M059J (cell line): ENCODE measurements around the gene CKB. TPM values are rescaled to one million over a fixed set of nuclear protein-coding genes. Genes with fewer than 3 reads are reported as not detected.

Experiments
- DNase-seq: peaks from one replicate; pipeline ENCODE4 v3.0.0-alpha.2; 2012; ENCODE audit warnings: low read depth
- total RNA-seq: library from RNA; depleted of rRNA; stranded (reverse); fragments of >200 nt; shearing (Covaris generic); gene quantifications from 2 replicates; pipeline ENCODE4 v1.2.3, GENCODE V29; 2014

CKB gene
- total RNA-seq, 1 experiment from 2014 or later = 42.2 TPM

DNA sequence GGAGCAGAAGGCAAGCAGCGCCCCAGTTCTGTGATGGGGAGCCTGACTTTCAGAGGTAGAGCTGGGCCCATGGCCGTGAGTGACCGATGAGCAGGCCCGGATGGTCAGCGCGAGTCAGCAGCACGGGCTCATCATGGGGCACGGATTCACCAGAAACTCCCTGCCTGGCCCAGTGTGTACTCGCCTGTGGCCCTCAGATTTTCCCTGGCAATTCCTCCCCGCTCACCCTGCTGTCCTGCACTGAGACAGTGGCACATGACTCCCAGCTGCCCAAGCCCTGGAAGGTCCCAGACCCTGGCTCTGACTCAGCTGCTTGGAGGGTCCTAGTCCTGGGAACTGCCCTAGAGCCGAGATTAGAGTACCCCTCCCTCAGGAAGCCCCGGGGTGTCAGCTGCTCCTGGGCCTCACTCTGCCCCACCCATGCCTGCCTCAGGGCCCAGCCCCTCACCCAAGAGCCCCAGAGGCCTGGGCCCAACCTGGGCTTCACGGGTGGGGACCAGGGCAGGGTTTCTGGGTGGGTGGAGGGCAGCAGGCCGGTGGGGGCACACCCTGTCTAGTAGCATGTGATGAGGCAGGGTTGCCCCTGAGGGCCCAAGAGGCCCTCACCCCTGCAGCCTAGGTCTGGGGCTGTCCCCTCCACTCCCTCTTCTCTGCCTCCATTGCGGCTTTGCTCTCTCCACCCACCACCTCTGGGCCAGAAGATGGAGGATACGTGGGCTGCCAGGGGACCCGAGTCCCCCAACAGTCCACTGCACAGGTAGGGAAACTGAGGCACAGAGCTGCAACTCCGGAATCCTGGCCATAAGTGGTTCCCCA, 14.8 kb upstream of the CKB start:
- DNase-seq = peak; percentile 52

DNA sequence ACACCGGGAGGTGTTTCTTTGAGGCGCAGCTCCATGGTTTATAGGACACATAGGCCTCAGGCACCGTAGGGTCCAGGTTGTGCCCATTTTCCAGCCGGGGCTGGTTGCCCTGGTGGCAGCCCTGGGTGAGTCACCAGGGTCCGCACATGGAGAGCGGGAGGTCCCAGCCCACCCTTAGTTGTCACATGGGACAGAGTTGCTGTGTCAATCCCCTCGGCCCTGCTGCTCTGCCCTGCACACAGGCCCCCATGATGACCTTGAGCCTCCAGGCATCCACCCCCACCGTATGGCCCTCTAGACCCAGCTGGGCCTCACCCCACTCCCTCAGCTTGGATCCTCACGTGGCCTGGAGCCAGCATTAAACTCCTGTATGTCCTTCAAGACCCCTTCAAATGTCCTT, 14.1 kb upstream of the CKB start:
- DNase-seq = no peak

DNA sequence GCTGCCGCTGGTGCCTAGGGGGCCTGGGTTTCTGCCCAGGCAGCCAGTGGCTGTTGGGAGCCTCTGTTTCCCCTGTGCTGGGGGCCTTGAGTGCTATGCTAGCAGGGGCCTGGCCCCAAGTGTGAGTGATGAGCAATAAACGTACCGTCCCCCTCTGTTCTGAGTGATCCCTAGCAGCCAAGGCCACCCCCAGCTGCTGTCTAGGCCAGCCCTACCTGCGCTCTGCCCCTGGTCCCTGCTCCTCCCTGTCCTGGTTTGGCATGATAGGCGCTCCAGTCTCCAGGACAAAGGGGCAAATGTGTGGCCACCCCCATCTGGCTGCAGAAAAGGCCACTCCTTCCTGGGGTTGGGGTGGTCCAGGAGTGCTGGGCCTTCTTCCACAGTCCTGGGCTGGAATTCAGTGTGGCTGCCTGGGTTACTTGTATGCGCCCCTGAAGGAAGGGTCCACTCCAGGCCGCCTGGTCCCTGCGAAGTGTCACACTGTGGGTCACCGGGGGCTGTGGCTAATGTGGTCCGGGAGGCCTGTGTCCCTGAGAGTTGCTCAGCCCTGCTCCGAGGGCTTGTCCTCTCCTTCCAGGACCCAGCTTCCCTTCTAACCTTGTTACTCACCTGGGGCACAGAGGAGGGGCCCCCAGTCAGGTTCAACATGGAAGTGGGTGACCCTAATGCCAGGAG, 13.4 kb upstream of the CKB start:
- no peak for DNase-seq

- no peak for DNase-seq
Observed at GRCh38 chr14:103535081-103535890, 12.7 kb upstream of the CKB start.

- no peak for DNase-seq
Observed at GRCh38 chr14:103534576-103535061, 12.0 kb upstream of the CKB start.

DNA sequence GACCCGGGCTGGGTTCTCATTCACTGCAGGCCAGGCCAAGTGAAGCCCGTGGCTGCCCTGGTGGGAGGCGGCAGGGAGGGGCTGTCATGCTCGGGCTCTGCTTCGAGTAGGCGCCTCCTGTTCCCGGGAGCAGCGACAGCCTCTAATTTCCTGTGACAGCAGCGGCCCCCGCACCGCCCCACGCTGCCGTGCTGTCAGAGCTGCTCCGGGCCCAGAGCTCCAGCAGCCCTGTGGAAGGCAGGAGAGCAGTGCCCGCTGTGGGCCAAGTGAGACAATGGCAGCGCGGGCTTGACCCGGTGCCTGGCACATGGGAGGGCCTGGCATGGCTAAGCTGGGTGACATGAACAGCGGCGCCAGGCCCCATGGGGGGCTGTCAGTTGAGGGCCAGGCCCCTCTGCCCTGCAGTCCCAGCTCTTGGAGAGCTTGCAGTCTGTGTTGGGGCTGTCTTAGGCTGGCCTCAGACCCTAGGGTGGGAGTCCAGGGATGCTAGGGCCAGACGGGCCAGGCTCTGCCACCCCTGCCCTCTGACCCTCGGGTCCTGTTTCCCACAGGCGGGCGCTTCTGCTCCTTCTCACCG, 11.5 kb upstream of the CKB start:
- no peak for DNase-seq

DNA sequence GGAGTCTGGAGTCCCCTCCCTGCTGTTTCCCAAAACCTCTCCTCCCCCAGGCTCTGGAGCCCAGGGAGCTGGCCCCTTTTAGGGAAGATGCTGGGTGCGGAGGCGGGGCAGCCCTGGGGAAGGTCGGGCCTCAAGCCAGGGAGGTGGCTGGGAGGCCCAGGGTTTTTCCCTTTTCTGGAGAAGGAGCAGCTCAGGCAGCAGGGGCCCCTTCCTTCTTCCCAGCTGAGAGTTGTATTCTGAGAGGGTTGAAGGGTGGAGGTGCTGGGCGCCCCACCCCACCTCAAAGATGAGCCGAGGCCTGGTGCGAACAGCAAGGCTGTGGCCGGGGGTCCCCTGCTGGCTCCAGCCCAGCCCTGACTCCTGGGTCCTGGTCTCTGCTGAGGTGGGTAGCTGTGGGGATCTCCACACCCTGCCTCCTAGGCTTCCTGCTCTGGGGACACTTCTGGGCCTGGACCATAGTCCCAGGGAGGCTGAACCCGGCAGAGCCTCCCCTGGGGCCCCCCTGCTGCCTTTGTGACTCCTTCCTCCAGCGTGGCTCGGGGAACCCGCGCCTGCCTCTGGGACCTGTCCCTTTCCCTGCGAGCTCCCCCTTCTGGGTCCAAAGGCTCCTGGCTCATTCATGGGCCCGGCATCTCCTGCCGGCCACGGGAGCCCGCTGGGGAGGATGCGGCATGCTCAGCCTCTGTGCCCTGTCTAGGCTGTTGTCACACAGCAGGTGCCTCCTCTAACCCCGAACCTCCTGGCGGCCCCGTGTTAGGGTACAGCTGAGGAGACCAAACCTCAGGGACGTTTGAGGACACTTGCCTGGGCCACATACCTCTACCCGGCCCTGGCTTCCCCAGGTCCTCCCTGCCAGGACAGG, 10.7 kb upstream of the CKB start:
- no peak for DNase-seq

DNA sequence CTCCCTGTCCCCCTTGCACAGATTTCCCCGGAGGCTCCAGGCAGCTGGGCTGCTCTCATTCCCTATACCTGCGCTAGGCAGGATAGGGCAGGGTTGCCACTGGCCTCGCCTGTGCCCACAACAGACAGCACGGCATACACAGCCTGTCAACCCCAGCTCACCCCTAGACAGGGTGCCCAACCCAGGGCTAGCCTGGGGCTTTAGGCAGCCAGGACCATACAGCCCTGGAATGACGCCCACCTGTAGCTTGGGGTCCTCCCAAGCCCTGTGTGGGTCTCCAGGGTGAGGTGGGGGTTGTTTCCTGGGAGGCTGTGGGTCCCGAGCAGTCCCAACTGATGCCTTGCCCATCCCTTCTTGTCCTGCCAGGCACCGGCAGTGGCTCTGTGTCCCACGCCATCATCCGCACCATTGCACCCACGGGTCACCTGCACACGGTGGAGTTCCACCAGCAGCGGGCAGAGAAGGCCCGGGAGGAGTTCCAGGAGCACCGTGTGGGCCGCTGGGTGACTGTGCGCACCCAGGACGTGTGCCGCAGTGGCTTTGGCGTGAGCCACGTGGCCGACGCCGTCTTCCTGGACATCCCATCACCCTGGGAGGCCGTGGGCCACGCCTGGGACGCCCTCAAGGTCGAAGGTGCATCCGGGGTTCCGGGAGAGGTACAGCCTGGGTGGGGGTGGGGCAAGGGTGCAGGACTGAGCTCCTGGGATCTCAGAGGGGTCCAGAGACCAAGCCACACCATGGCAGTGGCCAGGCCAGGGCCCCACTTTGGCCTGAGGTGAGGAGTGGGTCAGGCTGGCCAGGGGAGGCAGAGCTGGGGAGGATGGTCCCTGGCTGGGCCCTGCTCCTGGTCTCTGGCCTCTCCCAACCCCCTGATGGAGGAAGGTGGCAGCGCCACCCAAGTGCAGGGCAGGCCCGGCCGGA, 9.8 kb upstream of the CKB start:
- no peak for DNase-seq

- no peak for DNase-seq
Observed at GRCh38 chr14:103531421-103532215, 9.0 kb upstream of the CKB start.

- DNase-seq = no peak
Observed at GRCh38 chr14:103530831-103531230, 8.2 kb upstream of the CKB start.

- no peak for DNase-seq
Observed at GRCh38 chr14:103530390-103530789, 7.8 kb upstream of the CKB start.

DNA sequence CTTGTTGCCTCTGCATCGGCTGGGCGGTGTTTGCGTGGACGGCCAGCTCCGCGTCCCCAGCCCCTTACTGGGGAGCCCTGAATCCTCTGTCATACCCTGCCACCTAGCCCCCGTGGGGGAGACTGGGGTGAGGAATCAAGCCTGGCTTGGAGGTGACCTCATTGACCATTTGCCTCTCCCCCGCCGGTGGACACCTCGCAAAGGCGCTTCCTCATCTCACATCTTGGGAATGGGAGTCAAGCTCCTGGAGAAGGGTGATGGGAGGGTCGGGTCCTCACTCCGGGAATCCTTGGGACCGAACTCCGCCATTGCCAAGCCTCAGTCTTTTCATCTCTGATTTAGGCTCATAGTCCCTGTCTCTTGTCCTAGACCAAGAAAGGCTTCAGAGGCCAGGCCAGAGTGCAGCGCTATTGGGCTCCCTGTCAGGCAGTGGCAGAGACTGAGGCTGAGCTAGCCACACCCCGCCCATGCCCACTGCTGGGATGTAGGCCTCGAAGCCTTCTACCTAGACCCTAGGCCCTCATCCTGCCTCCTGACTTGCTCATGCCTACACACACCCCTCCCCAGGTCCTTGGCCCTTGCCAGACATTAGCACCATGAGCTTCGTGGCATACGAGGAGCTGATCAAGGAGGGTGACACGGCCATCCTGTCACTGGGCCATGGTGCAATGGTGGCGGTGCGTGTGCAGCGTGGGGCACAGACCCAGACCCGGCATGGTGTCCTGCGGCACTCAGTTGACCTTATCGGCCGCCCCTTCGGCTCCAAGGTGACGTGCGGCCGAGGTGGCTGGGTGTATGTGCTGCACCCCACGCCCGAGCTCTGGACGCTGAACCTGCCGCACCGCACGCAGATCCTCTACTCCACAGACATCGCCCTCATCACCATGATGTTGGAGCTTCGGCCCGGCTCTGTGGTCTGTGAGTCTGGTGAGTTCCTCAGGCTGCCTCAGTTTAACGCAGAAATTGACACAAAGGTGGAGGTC, 7.0 kb upstream of the CKB start:
- DNase-seq = no peak

- DNase-seq = peak; percentile 84
Observed at GRCh38 chr14:103528587-103529382, 6.2 kb upstream of the CKB start, which contains the start of gene TRMT61A. Gene TRMT61A (plus strand): TSS chr14:103529196. CDS start chr14:103529979, 783 bp downstream.

DNA sequence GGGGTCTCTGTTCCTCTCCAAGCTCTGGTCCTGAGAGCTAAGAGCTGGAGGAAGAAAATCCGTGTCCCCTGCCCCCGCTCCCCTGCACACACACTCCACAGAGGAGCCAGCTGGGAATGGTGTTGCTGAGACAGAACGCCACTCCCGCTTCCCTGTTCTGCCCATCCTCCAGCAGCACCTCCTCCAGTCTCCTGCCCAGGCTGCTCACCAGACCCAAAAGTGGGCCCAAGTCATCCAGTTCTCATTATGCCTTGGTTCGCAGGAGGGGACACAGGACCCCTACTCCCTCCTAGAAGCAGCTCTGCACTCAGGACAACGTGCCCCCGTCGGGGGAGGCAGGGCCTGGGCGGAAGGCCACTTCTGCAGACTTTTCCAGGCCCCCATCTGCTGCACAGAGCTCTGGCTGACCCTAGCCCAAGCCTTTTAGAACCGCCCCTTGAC, 5.5 kb upstream of the CKB start:
- peak; percentile 31 for DNase-seq

- peak; percentile 80 for DNase-seq
Observed at GRCh38 chr14:103527408-103528145, 4.9 kb upstream of the CKB start.

GRCh38 chr14:103526914-103527248, 4.3 kb upstream of the CKB start:
- no peak for DNase-seq
